ENCODE results near the gene TNS3. TPM values are rescaled to one million over a fixed set of nuclear protein-coding genes. Genes with fewer than 3 reads are reported as not detected.

Gene TNS3
- total RNA-seq, 1 donor from 2014 or later, result 30.3 TPM

GRCh38 chr7:47381134-47381495 is 200.8 kb downstream of the TNS3 start:
- Mint-ChIP-seq H3K4me1 (no peaks in the 10 kb centered on the region), H3K27ac (no peak overlapping the region), H3K9me3 (no peaks in the 10 kb centered on the region), H3K27me3 (no peaks in the 10 kb centered on the region), H3K4me3 (no peak overlapping the region), H3K36me3 (ENCODE audit: low read depth) (peaks cover 56% of the 10 kb centered on the region)
- POLR2A ChIA-PET, result no interaction called here
- intact Hi-C loops (cut with micrococcal nuclease), result no loop called here
- DNase-seq, result no peak
- ATAC-seq (ENCODE audit: low read depth), result no peak
- no peak for TF ChIP-seq CTCF (IDR thresholded peaks at IDR 0.05)
- CTCF ChIA-PET, result no interaction called here

GRCh38 chr7:47380325-47381133 is 201.4 kb downstream of the TNS3 start:
- peaks cover 57% of the 10 kb centered on the region for H3K36me3 Mint-ChIP-seq (ENCODE audit: low read depth)
- TF ChIP-seq CTCF (IDR thresholded peaks at IDR 0.05), result no peak
- H3K9me3 Mint-ChIP-seq, result no peaks in the 10 kb centered on the region
- ChIA-PET CTCF (no interaction called here), POLR2A (no interaction called here)
- no peaks in the 10 kb centered on the region for H3K27me3 Mint-ChIP-seq
- intact Hi-C loops (cut with micrococcal nuclease), result no loop called here
- H3K4me1 Mint-ChIP-seq, result no peaks in the 10 kb centered on the region
- no peak overlapping the region for H3K27ac Mint-ChIP-seq
- no peak for ATAC-seq (ENCODE audit: low read depth)
- no peak overlapping the region for H3K4me3 Mint-ChIP-seq
- no peak for DNase-seq

- DNase-seq (no peak), ATAC-seq (ENCODE audit: low read depth) (no peak)
- Mint-ChIP-seq H3K4me3 (no peak overlapping the region), H3K27ac (no peak overlapping the region), H3K36me3 (ENCODE audit: low read depth) (peaks cover 54% of the 10 kb centered on the region), H3K27me3 (no peaks in the 10 kb centered on the region), H3K4me1 (no peaks in the 10 kb centered on the region), H3K9me3 (no peaks in the 10 kb centered on the region)
- CTCF ChIA-PET, result no interaction called here
- POLR2A ChIA-PET, result no interaction called here
- no peak for TF ChIP-seq CTCF (IDR thresholded peaks at IDR 0.05)
- intact Hi-C loops (cut with micrococcal nuclease), result no loop called here
These were observed 202.1 kb downstream of the TNS3 start for GRCh38 chr7:47379629-47380324.

GRCh38 chr7:47378728-47379395 is 203.0 kb downstream of the TNS3 start:
- H3K4me3 Mint-ChIP-seq, result no peak overlapping the region
- TF ChIP-seq CTCF (IDR thresholded peaks at IDR 0.05), result no peak
- no peaks in the 10 kb centered on the region for H3K27me3 Mint-ChIP-seq
- H3K9me3 Mint-ChIP-seq, result no peaks in the 10 kb centered on the region
- ATAC-seq (ENCODE audit: low read depth) (no peak), DNase-seq (no peak)
- ChIA-PET POLR2A (no interaction called here), CTCF (no interaction called here)
- H3K27ac Mint-ChIP-seq, result no peak overlapping the region
- H3K36me3 Mint-ChIP-seq (ENCODE audit: low read depth), result peaks cover 46% of the 10 kb centered on the region
- intact Hi-C loops (cut with micrococcal nuclease), result no loop called here
- no peaks in the 10 kb centered on the region for H3K4me1 Mint-ChIP-seq

GRCh38 chr7:47377741-47378140 is 204.2 kb downstream of the TNS3 start:
- Mint-ChIP-seq H3K27ac (no peak overlapping the region), H3K4me1 (no peaks in the 10 kb centered on the region), H3K9me3 (no peaks in the 10 kb centered on the region), H3K36me3 (ENCODE audit: low read depth) (peaks cover 35% of the 10 kb centered on the region), H3K4me3 (no peak overlapping the region), H3K27me3 (no peaks in the 10 kb centered on the region)
- no peak for TF ChIP-seq CTCF (IDR thresholded peaks at IDR 0.05)
- POLR2A ChIA-PET, result no interaction called here
- intact Hi-C loops (cut with micrococcal nuclease), result no loop called here
- DNase-seq, result no peak
- ATAC-seq (ENCODE audit: low read depth), result no peak
- CTCF ChIA-PET, result no interaction called here

Measured in activated B cell treated with CpG ODN at 0.5 μM for 24 hours (primary cell).